Motor neuron (in vitro differentiated cells): ENCODE data around the gene RAB37. TPM values are rescaled to one million over a fixed set of nuclear protein-coding genes. Genes with fewer than 3 reads are reported as not detected.

ENCODE experiments used
- ATAC-seq, 8 experiments: fragments of 200-7000 bp; cut with Tn5 transposase; replicated peaks in 6 of 8; 2 replicates each; pipeline ENCODE4 v1.8.0; 2021; ENCODE audit warnings: mild to moderate bottlenecking in 8 of 8, moderate library complexity in 8 of 8
- H3K27ac ChIP-seq, 2 donors: fragments of 250-450 bp; sonication (Bioruptor Pico); 2 replicates each; pipeline ENCODE4 v1.9.0; 2021; ENCODE audit warnings: antibody characterized with exemption in 2 of 2, mild to moderate bottlenecking in 2 of 2, moderate library complexity in 1 of 2
- H3K4me1 ChIP-seq, 2 donors: fragments of 250-450 bp; sonication (Bioruptor Pico); replicated peaks in 1 of 2; 2 replicates each; pipeline ENCODE4 v1.6.1; 2021; ENCODE audit warnings: antibody characterized with exemption in 2 of 2, mild to moderate bottlenecking in 2 of 2, moderate library complexity in 1 of 2
- H3K4me3 ChIP-seq, 5 donors: fragments of 250-450 bp; sonication (Bioruptor Pico); 2 replicates each; pipeline ENCODE4 v1.9.0; 2021; ENCODE audit warnings: antibody characterized with exemption in 5 of 5, mild to moderate bottlenecking in 5 of 5, moderate library complexity in 4 of 5
- WGBS, 10 experiments: fragments of 450-650 bp; shearing (Covaris generic); methylation state at CpG; one replicate each; pipeline ENCODE4 v1.0.0; 2022; 5-methylcytosine and 5-hydroxymethylcytosine counted together
- in situ Hi-C, 9 experiments: fragments of 400-800 bp; cut with MboI; loops; one replicate each; pipeline ENCODE4 v1.15.0; 2021; ENCODE audit warnings: low sequenced_read_pairs in 9 of 9, low pct_unique_long_range_greater_than_20kb in 2 of 9; ENCODE audit not compliant: unreplicated experiment in 9 of 9
- total RNA-seq, 8 experiments: library from RNA; unstranded; fragments of 300-600 nt; gene quantifications; 2 replicates each; pipeline versions ENCODE4 v1.2.3 to v1.2.4, GENCODE V29; 2022

The RAB37 gene
- total RNA-seq, 8 experiments from 2014 or later, result 0.14 to 1.2 (median 0.43) TPM

DNA sequence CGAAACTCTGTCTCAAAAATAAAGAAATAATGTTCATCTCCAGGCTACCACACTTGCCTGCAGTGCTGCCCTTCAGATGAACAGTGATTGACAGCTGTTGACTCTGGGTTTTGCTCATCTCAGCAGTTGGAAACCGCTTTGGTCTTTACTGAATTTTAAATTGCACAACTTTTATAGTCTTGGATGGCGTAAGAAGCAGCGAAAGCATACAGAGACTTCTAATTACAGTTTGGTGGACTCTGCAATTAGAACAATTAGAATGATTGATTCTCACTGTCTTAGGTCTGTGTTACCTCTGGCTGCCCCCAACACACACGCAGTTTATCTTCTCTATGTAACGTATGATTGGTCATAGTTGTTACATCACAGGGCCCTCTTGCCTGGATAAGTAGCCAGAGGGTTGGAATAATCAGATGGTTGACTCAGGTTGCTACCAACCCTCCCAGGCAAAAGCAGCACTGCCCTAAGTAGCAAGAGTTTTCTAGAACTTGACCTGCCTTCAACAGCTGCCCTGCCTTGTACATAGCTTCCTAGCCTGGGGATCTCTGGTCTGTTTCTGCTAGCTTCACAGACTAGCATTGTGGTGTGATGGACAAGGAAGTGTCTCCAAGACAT is 41.0 kb downstream of the RAB37 start:
- no peak for ATAC-seq
- WGBS, 10 experiments, result 62 to 100% (median 95%) methylated on average over 1 to 6 of the region's 6 CpGs; no CpG with 5 or more reads in 1 of the 10 experiments
- no peak overlapping the region for H3K4me3 ChIP-seq
- no peak overlapping the region for H3K27ac ChIP-seq
- peaks cover 15 to 17% of the 10 kb centered on the region in 2 donors for H3K4me1 ChIP-seq
- in situ Hi-C loops, result no loop called here

GRCh38 chr17:74778960-74779359 is 41.9 kb downstream of the RAB37 start:
- Histone ChIP-seq H3K27ac (no peak overlapping the region), H3K4me1 (peaks cover 17% of the 10 kb centered on the region in 2 donors), H3K4me3 (no peak overlapping the region)
- 17 to 78% (median 56%) methylated on average over 1 to 5 of the region's 5 CpGs; no CpG with 5 or more reads in 3 of the 10 experiments for WGBS, 10 experiments
- ATAC-seq, result no peak
- in situ Hi-C loops, result no loop called here

DNA sequence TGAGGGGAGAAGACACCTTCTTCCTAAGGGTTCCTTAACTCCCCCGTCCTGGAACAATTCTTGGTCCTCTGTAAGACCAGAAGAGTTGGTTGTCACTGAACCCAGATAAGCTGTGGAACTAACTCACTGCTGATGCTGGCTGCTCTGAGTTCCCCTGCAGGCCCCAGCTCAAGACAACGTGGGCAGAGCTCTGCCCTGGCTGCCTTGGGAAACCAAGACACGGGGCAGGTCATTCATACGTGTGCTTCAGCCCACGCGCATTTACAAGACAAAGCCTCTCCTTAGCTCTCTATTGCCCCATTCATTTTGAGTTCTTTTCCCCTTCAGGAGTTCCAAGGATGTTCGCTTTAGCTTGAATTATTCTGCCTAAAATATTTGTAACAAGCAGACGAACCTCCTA is 42.4 kb downstream of the RAB37 start:
- Histone ChIP-seq H3K4me3 (no peak overlapping the region), H3K27ac (no peak overlapping the region), H3K4me1 (peaks cover 21 to 23% of the 10 kb centered on the region in 2 donors)
- 14 to 100% (median 77%) methylated on average over 1 to 7 of the region's 8 CpGs; no CpG with 5 or more reads in 1 of the 10 experiments for WGBS, 10 experiments
- in situ Hi-C loops, result no loop called here
- no peak for ATAC-seq

GRCh38 chr17:74779948-74780400 is 42.9 kb downstream of the RAB37 start:
- H3K27ac ChIP-seq, result no peak overlapping the region
- peaks cover 19 to 22% of the 10 kb centered on the region in 2 donors for H3K4me1 ChIP-seq
- no peak overlapping the region for H3K4me3 ChIP-seq
- ATAC-seq, result no peak
- in situ Hi-C loops, result no loop called here
- WGBS, 10 experiments, result 17 to 96% (median 74%) methylated on average over 1 to 6 of the region's 11 CpGs; no CpG with 5 or more reads in 2 of the 10 experiments

GRCh38 chr17:74780443-74781238 is 43.6 kb downstream of the RAB37 start:
- 39 to 95% (median 74%) methylated on average over 1 to 6 of the region's 7 CpGs; no CpG with 5 or more reads in 1 of the 10 experiments for WGBS, 10 experiments
- ATAC-seq, result peak in 2 of 8 experiments; percentile 2 to 5
- H3K4me3 ChIP-seq, result no peak overlapping the region
- peaks cover 13 to 17% of the 10 kb centered on the region in 2 donors for H3K4me1 ChIP-seq
- in situ Hi-C loops, result no loop called here
- no peak overlapping the region for H3K27ac ChIP-seq

DNA sequence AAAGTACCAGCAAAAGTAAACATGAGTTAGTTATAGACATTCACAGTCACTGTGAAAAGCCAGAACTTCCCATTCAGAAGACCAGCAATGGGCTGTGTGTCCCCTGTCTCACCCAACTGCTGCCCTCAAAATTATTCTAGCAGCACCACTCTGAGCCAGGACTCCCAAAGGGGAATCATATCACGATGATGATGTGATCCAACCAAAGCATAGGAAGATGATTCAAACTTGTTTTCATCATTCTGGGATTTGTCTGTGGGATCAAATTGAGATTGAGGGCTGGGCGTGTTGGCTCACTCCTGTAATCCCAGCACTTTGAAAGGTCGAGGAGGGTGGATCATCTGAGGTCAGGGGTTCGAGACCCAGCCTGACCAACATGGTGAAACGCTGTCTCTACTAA is 45.5 kb downstream of the RAB37 start:
- Histone ChIP-seq H3K4me1 (peaks cover 6 to 10% of the 10 kb centered on the region in 2 donors), H3K27ac (no peak overlapping the region), H3K4me3 (no peak overlapping the region)
- in situ Hi-C loops, result no loop called here
- WGBS, 10 experiments, result 90 to 98% (median 94%) methylated on average over 2 to 5 of the region's 5 CpGs; no CpG with 5 or more reads in 5 of the 10 experiments
- no peak for ATAC-seq

DNA sequence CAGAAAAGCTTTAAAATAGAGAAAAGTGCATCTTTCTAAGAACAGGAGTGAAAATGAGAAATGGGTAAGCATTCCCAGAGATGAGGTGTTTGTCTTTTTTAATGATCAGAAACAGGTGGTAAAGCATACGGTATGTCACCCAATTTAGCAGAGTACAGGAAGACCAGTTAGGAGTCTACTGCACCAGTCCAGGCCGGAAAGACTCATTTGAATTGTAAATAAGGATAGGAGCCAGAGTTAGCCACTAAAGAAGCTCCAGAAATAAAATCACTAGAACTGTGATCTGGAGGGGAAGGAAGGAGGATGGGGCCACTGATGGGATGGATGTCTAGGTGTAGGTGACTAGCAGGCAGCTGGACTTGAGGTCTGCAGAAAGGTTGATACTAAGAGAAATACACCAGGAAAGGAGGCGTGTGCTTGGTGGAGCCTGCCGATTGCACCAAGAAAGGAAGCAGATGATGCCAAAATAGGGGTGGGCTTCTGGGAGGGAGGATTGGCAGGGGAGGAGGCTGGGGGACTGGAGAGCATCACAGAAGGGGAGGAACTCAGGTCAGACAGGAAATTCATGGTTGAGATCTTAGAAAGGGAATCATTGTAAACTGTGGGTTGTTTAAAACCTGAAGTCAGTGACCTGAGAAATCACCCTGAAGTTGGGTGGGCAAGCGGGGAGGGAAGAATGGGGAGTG is 47.2 kb downstream of the RAB37 start:
- no peak overlapping the region for H3K27ac ChIP-seq
- WGBS, 10 experiments, result 46 to 92% (median 66%) methylated on average over 1 to 4 of the region's 5 CpGs
- in situ Hi-C loops, result no loop called here
- H3K4me1 ChIP-seq, result peaks cover 5 to 10% of the 10 kb centered on the region in 2 donors
- H3K4me3 ChIP-seq, result no peak overlapping the region
- ATAC-seq, result peak in 4 of 8 experiments; percentile 51 to 62 (median 52)

- 81 to 100% (median 93%) methylated on average over 2 to 18 of the region's 21 CpGs; no CpG with 5 or more reads in 1 of the 10 experiments for WGBS, 10 experiments
- H3K4me3 ChIP-seq, result no peak overlapping the region
- in situ Hi-C loops, result no loop called here
- no peak overlapping the region for H3K27ac ChIP-seq
- no peak for ATAC-seq
- H3K4me1 ChIP-seq, result peaks cover 5 to 10% of the 10 kb centered on the region in 2 donors
These were observed 48.3 kb downstream of the RAB37 start for GRCh38 chr17:74785096-74785980.

GRCh38 chr17:74785981-74786360 is 48.9 kb downstream of the RAB37 start:
- H3K4me3 ChIP-seq, result no peak overlapping the region
- H3K27ac ChIP-seq, result no peak overlapping the region
- no peak for ATAC-seq
- H3K4me1 ChIP-seq, result peaks cover 5 to 10% of the 10 kb centered on the region in 2 donors
- in situ Hi-C loops, result no loop called here
- 40 to 97% (median 91%) methylated on average over 1 to 7 of the region's 9 CpGs; no CpG with 5 or more reads in 6 of the 10 experiments for WGBS, 10 experiments

DNA sequence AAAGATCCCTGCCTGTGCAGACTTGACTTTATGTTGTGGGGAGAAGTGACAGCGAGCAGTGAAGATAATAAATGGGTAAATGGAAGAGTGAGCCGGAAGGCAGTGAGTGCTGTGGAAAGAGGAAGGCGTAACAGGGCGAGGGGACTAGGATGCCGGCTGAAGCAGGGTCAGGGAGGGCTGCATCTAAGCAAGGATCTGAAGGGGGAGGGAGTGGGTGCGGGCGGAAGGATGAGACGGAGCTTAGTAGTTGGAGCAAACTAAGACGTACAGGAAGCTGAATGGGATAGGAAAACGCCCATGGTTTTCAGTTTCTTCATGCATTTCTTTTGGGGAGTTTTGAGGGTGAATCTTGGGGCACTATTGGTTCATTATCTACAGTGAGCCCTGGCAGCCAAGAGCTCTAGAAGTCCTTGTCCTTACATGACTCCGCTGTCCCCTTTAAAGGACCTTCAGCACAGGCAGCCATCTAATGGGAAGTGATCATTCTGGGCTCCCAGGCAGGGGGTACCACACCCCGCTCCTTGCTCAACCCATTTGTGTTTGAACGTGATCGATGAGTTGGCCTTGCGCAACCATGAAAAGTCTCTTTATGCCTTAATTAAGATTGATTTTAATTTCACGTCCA is 49.5 kb downstream of the RAB37 start:
- Histone ChIP-seq H3K4me3 (no peak overlapping the region), H3K27ac (no peak overlapping the region), H3K4me1 (peaks cover 5 to 10% of the 10 kb centered on the region in 2 donors)
- WGBS, 10 experiments, result 48 to 100% (median 80%) methylated on average over 1 to 11 of the region's 16 CpGs; no CpG with 5 or more reads in 2 of the 10 experiments
- in situ Hi-C loops, result no loop called here
- no peak for ATAC-seq

DNA sequence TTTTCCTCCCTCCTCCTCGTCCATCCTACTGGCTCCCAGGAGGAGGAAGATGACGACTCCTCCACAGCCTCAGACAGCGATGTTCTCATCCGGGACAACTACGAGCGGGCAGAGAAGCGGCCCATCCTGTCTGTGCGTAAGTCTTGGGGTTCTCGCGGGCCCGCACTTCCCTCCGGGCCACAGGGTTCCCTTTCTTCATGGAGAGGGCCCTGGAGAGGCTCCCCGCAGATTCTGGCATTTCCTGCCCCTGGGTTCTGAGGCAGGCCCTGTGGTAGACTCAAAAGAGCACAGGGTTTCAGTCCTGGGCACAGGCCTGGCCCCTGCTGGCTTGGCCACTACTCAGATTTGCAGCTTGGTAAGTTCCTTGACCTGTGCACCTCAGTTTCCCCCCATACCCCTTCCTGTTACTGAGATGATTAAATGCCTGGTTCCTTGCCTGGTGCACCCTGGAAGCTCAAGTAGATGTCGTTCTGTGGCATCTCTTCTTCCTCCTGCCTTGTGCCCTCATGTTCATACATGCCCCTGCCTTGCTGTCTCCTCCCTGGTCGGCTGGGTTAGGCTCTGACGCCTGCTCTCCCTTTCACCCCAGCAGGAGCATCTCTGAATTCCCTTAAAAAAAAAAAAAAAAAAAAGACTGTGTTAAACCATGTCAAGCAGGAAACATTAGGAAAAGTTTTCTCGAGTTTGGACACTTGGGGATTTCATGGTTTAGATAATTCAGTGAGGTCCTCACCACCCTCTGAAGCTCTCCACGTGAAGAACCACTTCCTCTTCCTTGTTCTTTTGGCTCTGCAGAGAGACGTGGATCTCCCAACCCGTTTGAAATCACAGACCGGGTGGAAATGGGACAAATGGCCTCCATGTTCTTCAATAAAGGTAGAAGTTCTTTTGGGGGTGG is 53.4 kb downstream of the RAB37 start:
- in situ Hi-C loops, result loop anchor here in 3 of 9 experiments (5.0 to 10.0 kb wide), 2 partner anchors 72 to 74 kb away; no protein-coding TSS in a partner anchor

More for the DNA sequence above, 53.4 kb downstream of the RAB37 start:
- H3K27ac ChIP-seq, result no peak overlapping the region
- WGBS, 10 experiments, result 73 to 100% (median 81%) methylated on average over 2 to 12 of the region's 21 CpGs; no CpG with 5 or more reads in 2 of the 10 experiments
- no peak for ATAC-seq
- no peak overlapping the region for H3K4me3 ChIP-seq
- H3K4me1 ChIP-seq, result no peaks in the 10 kb centered on the region
